ENCODE data around the gene GAS2L2. TPM values are rescaled to one million over a fixed set of nuclear protein-coding genes. Genes with fewer than 3 reads are reported as not detected.

The GAS2L2 gene
- total RNA-seq, 1 experiment from 2014 or later: not detected

DNA sequence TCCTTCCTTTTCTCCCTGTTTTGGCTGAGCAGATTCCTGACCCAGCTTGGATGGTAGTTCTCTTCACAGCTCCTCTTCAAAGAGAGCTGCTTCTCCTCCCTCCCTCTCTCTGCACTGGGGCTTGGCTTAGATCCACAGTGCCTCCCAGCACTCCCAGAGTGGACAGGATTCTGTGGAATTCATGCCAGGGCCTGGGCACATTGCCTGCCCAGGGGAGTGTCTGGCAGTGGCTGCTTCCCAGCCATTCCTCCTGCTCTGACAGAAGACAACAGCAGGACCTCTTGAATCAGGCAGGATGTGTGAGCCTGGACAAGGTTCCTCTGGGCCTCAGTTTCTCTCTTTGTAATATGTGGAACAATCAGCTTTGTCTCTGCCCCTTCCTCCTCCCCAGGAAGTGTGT, 46.9 kb upstream of the GAS2L2 start:
- Histone ChIP-seq H3K9ac (ENCODE audit: low read length) (no peak overlapping the region), H4K20me1 (ENCODE audit: low read length) (no peaks in the 10 kb centered on the region), H3K4me2 (ENCODE audit: low read length) (no peak overlapping the region), H2AFZ (ENCODE audit: low read length) (no peak overlapping the region), H3K4me3 (ENCODE audit: low read length) (no peak overlapping the region), H3K27ac (ENCODE audit: low read length) (no peak overlapping the region), H3K27me3 (ENCODE audit: low read length) (no peaks in the 10 kb centered on the region), H3K4me1 (ENCODE audit: insufficient read depth, low read length) (peaks cover 10% of the 10 kb centered on the region; the same call in 1 of the 2 replicates), H3K79me2 (ENCODE audit: low read length) (no peaks in the 10 kb centered on the region), H3F3A (ENCODE audit: low read length, unreplicated experiment) (no peaks in the 10 kb centered on the region), H3K9me3 (ENCODE audit: low read length) (no peaks in the 10 kb centered on the region), H3K9me2 (replicated peaks; ENCODE audit: low read length) (no peaks in the 10 kb centered on the region), H3K36me3 (ENCODE audit: low read depth, low read length) (no peaks in the 10 kb centered on the region)
- no peak for TF ChIP-seq CTCF (conservative IDR thresholded peaks at IDR 0.05; ENCODE audit: low read depth, low read length)
- TF ChIP-seq EZH2phosphoT487 (IDR thresholded peaks at IDR 0.05; ENCODE audit: borderline replicate concordance, low read length): no peak
- TF ChIP-seq EZH2 (IDR thresholded peaks at IDR 0.05; ENCODE audit: low read length, unreplicated experiment): no peak
- intact Hi-C loops (cut with micrococcal nuclease): no loop called here
- POLR2A ChIA-PET (ENCODE audit: unreplicated experiment): interaction anchor here (0.6 kb wide), 1 partner anchor 9 kb away, joined by 3 read pairs; the partner anchor contains the start of gene TAF15
- CTCF ChIA-PET: interaction anchor here (0.6 to 1.0 kb wide), 3 partner anchors 11 to 35 kb away, joined by 3 read pairs; no protein-coding TSS in a partner anchor
- peak; percentile 54 for ATAC-seq
- BruUV-seq (replicated peaks): no TSS peak
- DNase-seq: peak; percentile 68

DNA sequence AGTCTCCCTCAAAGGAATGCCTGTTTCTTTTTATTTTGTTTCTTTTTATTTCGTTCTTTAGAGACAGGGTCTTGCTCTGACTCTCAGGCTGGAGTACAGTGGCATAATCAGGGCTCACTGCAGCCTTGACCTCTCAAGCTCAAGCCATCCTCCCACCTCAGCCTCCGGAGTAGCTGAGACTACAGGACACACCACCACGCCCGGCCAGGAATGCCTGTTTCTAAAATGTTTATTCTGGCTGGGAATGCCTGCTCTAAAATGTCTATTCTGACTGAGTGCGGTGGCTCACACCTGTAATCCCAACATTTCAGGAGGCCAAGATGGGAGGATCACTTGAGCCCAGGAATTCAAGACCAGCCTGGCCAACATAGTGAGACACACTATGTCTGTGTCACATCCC, 44.9 kb upstream of the GAS2L2 start:
- ChIA-PET POLR2A (ENCODE audit: unreplicated experiment) (no interaction called here), CTCF (no interaction called here)
- Histone ChIP-seq H3K9ac (ENCODE audit: low read length) (no peak overlapping the region), H4K20me1 (ENCODE audit: low read length) (no peaks in the 10 kb centered on the region), H3K27ac (ENCODE audit: low read length) (no peak overlapping the region), H3K4me3 (ENCODE audit: low read length) (no peak overlapping the region), H3K36me3 (ENCODE audit: low read depth, low read length) (no peaks in the 10 kb centered on the region), H3K9me2 (replicated peaks; ENCODE audit: low read length) (no peaks in the 10 kb centered on the region), H3K4me1 (ENCODE audit: insufficient read depth, low read length) (peaks cover 10% of the 10 kb centered on the region; the same call in 1 of the 2 replicates), H3K4me2 (ENCODE audit: low read length) (no peak overlapping the region), H3F3A (ENCODE audit: low read length, unreplicated experiment) (no peaks in the 10 kb centered on the region), H3K27me3 (ENCODE audit: low read length) (no peaks in the 10 kb centered on the region), H3K9me3 (ENCODE audit: low read length) (no peaks in the 10 kb centered on the region), H3K79me2 (ENCODE audit: low read length) (no peaks in the 10 kb centered on the region), H2AFZ (ENCODE audit: low read length) (no peak overlapping the region)
- intact Hi-C loops (cut with micrococcal nuclease): no loop called here
- TF ChIP-seq EZH2 (IDR thresholded peaks at IDR 0.05; ENCODE audit: low read length, unreplicated experiment) (no peak), CTCF (conservative IDR thresholded peaks at IDR 0.05; ENCODE audit: low read depth, low read length) (no peak), EZH2phosphoT487 (IDR thresholded peaks at IDR 0.05; ENCODE audit: borderline replicate concordance, low read length) (no peak)
- ATAC-seq (no peak), DNase-seq (no peak)
- BruUV-seq (replicated peaks): no TSS peak

DNA sequence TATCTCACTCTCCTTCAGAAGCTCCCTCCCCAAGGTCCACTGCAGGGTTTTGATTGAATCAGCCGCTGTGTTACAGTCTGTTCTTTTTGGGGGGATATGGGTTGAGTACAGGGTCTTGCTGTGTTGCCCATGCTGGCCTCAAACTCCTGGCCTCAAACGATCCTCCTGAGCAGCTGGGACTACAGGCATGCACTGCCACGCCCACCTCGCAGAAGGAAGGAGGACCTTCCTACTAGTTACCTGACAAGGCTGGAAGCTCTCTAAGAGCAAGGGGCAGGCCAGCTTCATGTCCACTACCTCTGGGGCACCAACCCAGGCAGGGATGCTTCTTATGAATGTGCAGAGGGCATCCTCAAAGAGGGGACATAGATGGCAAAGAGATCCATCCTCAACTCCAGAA, 44.3 kb upstream of the GAS2L2 start:
- POLR2A ChIA-PET (ENCODE audit: unreplicated experiment): no interaction called here

More for the DNA sequence above, 44.3 kb upstream of the GAS2L2 start:
- Histone ChIP-seq H3K27me3 (ENCODE audit: low read length) (no peaks in the 10 kb centered on the region), H3K4me1 (ENCODE audit: insufficient read depth, low read length) (peaks cover 10% of the 10 kb centered on the region; the same call in 1 of the 2 replicates), H3K4me2 (ENCODE audit: low read length) (no peak overlapping the region), H3F3A (ENCODE audit: low read length, unreplicated experiment) (no peaks in the 10 kb centered on the region), H3K9me3 (ENCODE audit: low read length) (no peaks in the 10 kb centered on the region), H3K9me2 (replicated peaks; ENCODE audit: low read length) (no peaks in the 10 kb centered on the region), H3K79me2 (ENCODE audit: low read length) (no peaks in the 10 kb centered on the region), H3K4me3 (ENCODE audit: low read length) (no peak overlapping the region), H2AFZ (ENCODE audit: low read length) (no peak overlapping the region), H3K27ac (ENCODE audit: low read length) (no peak overlapping the region), H4K20me1 (ENCODE audit: low read length) (no peaks in the 10 kb centered on the region), H3K36me3 (ENCODE audit: low read depth, low read length) (no peaks in the 10 kb centered on the region), H3K9ac (ENCODE audit: low read length) (no peak overlapping the region)
- intact Hi-C loops (cut with micrococcal nuclease): no loop called here
- no peak for TF ChIP-seq EZH2 (IDR thresholded peaks at IDR 0.05; ENCODE audit: low read length, unreplicated experiment)
- TF ChIP-seq EZH2phosphoT487 (IDR thresholded peaks at IDR 0.05; ENCODE audit: borderline replicate concordance, low read length): no peak
- no peak for TF ChIP-seq CTCF (conservative IDR thresholded peaks at IDR 0.05; ENCODE audit: low read depth, low read length)
- BruUV-seq (replicated peaks): no TSS peak
- CTCF ChIA-PET: no interaction called here
- ATAC-seq (no peak), DNase-seq (no peak)
